ENCODE data around the gene HPSE2. TPM values are rescaled to one million over a fixed set of nuclear protein-coding genes. Genes with fewer than 3 reads are reported as not detected.

HPSE2 gene
- total RNA-seq, 3 donors from 2014 or later, result 2.7 to 8.0 (median 5.9) TPM

DNA sequence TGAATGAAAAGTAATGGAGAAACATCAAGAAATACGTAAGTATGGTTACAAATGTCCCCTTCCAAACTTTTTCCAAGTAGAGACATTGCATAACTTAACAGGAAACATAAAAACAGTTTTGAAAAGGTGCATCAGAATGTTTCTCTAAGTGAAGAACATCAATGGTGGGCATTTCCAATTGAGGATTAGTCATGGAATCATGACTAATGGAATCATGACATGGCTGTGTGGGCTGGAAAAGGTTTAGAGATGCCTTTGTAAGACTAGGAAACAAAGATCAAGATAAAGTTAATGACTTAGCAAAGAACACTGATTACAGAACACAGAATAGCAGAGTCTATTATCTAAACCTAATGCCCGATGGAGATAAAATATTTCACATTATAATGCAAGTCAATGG, 272.0 kb downstream of the HPSE2 start:
- Histone ChIP-seq H3K4me3 (no peak overlapping the region), H3K9me3 (no peaks in the 10 kb centered on the region), H3K36me3 (no peaks in the 10 kb centered on the region), H3K4me1 (no peaks in the 10 kb centered on the region), H3K27ac (no peak overlapping the region), H3K27me3 (no peaks in the 10 kb centered on the region)
- intact Hi-C loops (cut with DNase I; ENCODE audit: low total_unique reads), result no loop called here
- no peak for TF ChIP-seq POLR2AphosphoS5 (IDR thresholded peaks at IDR 0.05)
- TF ChIP-seq, protein P1, sequence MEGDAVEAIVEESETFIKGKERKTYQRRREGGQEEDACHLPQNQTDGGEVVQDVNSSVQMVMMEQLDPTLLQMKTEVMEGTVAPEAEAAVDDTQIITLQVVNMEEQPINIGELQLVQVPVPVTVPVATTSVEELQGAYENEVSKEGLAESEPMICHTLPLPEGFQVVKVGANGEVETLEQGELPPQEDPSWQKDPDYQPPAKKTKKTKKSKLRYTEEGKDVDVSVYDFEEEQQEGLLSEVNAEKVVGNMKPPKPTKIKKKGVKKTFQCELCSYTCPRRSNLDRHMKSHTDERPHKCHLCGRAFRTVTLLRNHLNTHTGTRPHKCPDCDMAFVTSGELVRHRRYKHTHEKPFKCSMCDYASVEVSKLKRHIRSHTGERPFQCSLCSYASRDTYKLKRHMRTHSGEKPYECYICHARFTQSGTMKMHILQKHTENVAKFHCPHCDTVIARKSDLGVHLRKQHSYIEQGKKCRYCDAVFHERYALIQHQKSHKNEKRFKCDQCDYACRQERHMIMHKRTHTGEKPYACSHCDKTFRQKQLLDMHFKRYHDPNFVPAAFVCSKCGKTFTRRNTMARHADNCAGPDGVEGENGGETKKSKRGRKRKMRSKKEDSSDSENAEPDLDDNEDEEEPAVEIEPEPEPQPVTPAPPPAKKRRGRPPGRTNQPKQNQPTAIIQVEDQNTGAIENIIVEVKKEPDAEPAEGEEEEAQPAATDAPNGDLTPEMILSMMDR (IDR thresholded peaks at IDR 0.05), result no peak
- no peak for TF ChIP-seq POLR2A (IDR thresholded peaks at IDR 0.05)
- DNase-seq (ENCODE audit: low spot score in 2 of 2), result no peak

DNA sequence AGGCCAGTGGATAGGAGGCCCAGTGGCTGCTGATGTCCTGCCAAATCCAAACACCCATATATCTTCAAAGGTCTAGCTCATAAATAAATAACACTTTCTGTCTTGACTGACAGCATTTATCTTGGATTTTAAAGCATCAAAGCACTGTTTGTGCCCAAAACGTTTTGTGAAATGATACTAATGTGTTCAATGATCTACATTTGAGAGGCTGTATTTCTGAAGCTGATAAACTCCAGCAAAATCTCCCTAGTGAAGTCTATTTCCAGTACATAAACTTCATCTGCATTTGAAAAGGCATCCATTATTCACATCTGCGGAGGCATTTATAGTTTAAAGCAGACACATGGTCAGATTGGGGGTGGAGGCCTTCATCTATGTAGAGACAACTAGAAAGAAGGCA, 276.3 kb downstream of the HPSE2 start:
- Histone ChIP-seq H3K27me3 (no peaks in the 10 kb centered on the region), H3K27ac (no peak overlapping the region)
- intact Hi-C loops (cut with DNase I; ENCODE audit: low total_unique reads), result no loop called here

DNA sequence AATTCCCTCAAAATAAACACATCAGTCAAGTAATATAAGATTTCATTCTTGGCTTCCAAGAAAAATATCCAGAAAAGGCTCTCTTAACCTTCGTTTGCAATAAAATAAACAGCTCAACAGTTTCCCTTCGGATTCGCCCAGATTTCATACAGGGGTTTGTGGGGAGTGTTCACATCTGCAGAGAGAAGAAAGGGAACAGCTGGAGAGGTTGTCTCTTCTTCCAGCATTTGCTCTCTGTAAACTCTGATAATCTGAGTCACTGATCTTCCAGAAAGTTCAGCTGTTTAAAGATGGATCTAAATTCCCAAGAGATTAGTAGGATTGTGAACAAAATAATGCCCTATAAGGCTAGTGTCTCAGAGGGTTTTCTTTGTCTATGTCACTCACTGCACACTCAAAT, 277.9 kb downstream of the HPSE2 start:
- Histone ChIP-seq H3K4me1 (no peaks in the 10 kb centered on the region), H3K4me3 (no peak overlapping the region), H3K27ac (no peak overlapping the region), H3K27me3 (no peaks in the 10 kb centered on the region), H3K9me3 (no peaks in the 10 kb centered on the region), H3K36me3 (no peaks in the 10 kb centered on the region)
- intact Hi-C loops (cut with DNase I; ENCODE audit: low total_unique reads), result no loop called here
- no peak for DNase-seq (ENCODE audit: low spot score in 2 of 2)
- TF ChIP-seq, protein P1 (IDR thresholded peaks at IDR 0.05), result no peak
- no peak for TF ChIP-seq POLR2AphosphoS5 (IDR thresholded peaks at IDR 0.05)

More for the DNA sequence above, 276.3 kb downstream of the HPSE2 start:
- no peaks in the 10 kb centered on the region for H3K4me1 ChIP-seq
- TF ChIP-seq, protein P1 (IDR thresholded peaks at IDR 0.05), result no peak
- TF ChIP-seq POLR2AphosphoS5 (IDR thresholded peaks at IDR 0.05) (no peak), POLR2A (IDR thresholded peaks at IDR 0.05) (no peak)
- no peak for DNase-seq (ENCODE audit: low spot score in 2 of 2)
- no peaks in the 10 kb centered on the region for H3K9me3 ChIP-seq
- no peaks in the 10 kb centered on the region for H3K36me3 ChIP-seq
- no peak overlapping the region for H3K4me3 ChIP-seq

DNA sequence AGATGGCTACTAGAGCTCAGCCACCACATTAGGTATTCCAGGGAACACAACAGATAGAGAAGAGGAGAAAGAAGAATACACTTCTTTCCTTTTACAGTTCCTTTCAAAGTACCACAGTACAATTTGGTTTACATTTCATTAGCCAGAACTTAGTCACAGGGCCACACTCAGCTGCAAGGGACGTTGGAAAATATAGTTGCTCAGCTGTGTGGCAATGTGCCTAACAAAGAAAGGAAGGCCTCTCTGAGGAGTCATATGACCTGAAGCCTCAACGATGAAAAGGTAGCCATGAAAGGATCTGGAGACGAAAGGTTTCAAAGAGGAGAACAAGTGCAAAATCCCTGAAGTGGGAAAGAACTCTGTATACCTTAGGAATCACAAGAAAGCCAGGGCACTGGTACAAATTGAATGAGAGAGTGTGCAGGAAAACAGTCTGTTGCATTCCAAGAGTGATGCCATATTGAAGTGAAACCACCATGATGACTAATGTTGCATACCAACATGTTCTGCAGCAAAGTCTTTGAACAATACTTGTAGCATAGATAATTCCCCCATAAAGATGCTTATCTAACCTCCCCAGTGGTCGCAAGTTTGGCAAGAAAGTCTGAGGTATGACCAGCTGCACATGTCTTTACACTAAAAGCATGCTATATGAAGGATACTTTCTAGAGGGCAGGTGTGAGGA, 278.9 kb downstream of the HPSE2 start:
- Histone ChIP-seq H3K4me3 (no peak overlapping the region), H3K27ac (no peak overlapping the region), H3K27me3 (no peaks in the 10 kb centered on the region), H3K9me3 (no peaks in the 10 kb centered on the region), H3K4me1 (no peaks in the 10 kb centered on the region), H3K36me3 (no peaks in the 10 kb centered on the region)
- intact Hi-C loops (cut with DNase I; ENCODE audit: low total_unique reads), result no loop called here
- no peak for DNase-seq (ENCODE audit: low spot score in 2 of 2)
- TF ChIP-seq POLR2A (IDR thresholded peaks at IDR 0.05), result no peak
- no peak for TF ChIP-seq POLR2AphosphoS5 (IDR thresholded peaks at IDR 0.05)

DNA sequence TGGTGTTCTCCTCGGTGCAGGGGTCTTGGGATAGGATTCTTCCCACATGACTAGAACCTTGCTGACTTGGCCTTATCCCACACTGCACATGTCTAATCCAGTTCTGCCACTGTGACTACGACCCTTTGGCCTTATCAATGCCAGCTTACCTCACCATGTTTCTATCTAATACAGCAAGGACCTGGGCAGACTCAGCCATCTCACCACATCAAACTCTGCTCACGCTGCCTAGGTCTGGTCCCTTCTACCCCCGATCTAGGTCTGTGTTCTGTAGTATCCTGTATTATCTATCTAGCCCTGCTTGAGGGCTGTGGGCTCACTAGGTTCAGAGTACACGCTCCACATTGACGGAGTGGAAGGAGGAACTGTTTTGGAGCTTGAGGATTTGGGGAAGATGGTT, 282.4 kb downstream of the HPSE2 start:
- no peak overlapping the region for H3K27ac ChIP-seq
- H3K9me3 ChIP-seq, result no peaks in the 10 kb centered on the region
- no peak for DNase-seq (ENCODE audit: low spot score in 2 of 2)
- H3K27me3 ChIP-seq, result no peaks in the 10 kb centered on the region
- intact Hi-C loops (cut with DNase I; ENCODE audit: low total_unique reads), result no loop called here
- TF ChIP-seq POLR2A (IDR thresholded peaks at IDR 0.05), result no peak
- TF ChIP-seq, protein P1 (IDR thresholded peaks at IDR 0.05), result no peak
- no peaks in the 10 kb centered on the region for H3K4me1 ChIP-seq
- H3K36me3 ChIP-seq, result no peaks in the 10 kb centered on the region
- H3K4me3 ChIP-seq, result no peak overlapping the region
